Dedifferentiated amniotic fluid mesenchymal stem cell (primary cell): Measurements from ENCODE around the gene TPSG1.
"Not testable (repeated sequence)": the region's sequence is repeated elsewhere in the genome, so short reads cannot be mapped to it uniquely, and the experiment has no call there.

Experiments
- DNase-seq: peaks from one replicate; pipeline ENCODE4 v3.0.0-alpha.2; 2016; ENCODE audit errors: extremely low spot score

The TPSG1 gene

DNA sequence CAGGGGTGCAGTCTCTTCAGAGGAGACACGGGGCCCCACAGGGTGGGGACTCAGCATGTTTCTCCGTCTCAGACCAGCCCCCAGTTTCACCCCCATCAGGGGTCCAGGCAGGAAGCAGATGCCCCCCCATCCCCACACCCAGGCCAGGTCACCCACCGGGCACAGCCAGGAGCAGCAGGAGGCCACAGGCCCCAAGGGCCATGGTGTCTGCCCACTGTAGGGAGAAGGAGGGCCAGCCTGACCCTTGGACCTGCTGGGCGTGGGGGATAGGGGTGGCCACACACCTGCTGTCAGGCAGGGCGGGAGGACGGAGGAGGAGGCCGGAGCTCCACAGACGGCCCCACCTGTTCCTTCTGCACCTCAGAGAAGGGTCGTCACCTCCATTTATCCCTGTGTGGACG lies at the start of gene TPSG1:
TSS of gene TPSG1 (minus strand) at position 218 of the 401 bp plus-strand sequence. CDS start at position 202, 16 bp downstream.
- no peak for DNase-seq

DNA sequence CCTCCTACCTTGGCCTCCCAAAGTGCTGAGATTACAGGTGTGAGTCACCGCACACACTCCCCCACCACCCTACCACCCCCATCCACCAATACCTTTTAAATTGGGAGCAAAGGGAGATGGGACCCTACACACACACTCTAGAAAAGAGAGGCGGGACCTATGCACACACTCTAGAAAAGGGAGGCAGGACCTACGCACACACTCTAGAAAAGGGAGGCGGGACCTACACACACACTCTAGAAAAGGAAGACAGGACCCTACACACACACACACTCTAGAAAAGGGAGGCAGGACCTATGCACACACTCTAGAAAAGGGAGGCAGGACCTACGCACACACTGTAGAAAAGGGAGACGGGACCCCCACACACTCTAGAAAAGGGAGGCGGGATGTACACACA lies 49.7 kb upstream of the TPSG1 start:
- DNase-seq, result no peak

DNA sequence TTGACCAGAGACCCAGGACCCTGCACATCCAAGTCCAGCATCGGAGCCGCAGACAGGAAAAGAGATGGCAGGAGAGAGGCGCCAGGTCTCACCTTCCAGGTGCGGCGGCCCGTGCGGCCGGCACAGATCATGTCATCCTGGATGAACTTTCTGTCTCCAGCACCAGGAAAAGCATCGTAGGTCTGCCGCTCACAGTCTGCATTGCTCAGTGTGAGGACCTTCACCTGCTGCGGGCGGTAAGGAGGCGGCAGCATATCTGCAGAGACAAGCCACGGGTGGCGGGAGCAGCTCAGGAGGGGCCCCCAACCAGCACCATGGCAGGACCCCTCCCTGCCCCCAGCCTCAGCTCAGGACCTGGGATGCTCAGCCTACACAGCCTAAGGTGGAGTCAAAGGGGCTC lies 48.7 kb upstream of the TPSG1 start:
- no peak for DNase-seq

DNA sequence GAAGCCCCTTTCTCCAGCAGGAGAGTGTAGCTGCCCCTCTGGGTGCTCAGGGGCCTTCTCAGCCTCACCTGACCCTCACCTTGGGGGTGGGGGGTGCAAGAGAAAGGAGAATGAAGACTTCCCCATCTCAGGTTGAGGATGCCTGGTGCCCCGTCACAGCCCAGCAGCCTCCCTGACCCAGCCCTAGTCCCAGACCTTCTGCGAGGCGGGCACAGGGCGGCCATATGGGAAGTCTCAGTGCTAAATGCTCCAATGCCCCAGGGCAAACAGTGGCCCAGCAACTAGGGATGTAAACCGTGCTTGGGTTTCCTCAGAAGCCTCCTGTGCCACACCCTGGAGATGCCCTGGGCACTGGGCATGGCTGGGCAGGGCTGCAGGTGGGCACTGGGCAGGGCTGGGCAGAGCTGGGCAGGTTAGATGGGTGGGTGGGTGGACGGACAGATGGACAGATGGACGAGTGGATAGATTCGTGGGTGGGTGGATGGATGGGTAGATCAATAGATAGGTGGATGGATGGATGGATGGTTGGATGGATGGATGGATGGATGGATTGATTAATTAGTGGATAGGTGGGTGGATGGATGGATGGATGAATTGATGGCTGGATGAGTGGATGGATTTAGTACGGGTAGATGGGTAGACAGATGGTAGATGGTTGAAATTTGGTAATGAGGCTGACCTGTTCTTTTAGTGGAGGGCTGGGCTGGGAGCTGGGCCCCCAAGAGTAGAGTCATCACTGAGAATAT lies 47.6 kb upstream of the TPSG1 start:
- DNase-seq, result no peak

DNA sequence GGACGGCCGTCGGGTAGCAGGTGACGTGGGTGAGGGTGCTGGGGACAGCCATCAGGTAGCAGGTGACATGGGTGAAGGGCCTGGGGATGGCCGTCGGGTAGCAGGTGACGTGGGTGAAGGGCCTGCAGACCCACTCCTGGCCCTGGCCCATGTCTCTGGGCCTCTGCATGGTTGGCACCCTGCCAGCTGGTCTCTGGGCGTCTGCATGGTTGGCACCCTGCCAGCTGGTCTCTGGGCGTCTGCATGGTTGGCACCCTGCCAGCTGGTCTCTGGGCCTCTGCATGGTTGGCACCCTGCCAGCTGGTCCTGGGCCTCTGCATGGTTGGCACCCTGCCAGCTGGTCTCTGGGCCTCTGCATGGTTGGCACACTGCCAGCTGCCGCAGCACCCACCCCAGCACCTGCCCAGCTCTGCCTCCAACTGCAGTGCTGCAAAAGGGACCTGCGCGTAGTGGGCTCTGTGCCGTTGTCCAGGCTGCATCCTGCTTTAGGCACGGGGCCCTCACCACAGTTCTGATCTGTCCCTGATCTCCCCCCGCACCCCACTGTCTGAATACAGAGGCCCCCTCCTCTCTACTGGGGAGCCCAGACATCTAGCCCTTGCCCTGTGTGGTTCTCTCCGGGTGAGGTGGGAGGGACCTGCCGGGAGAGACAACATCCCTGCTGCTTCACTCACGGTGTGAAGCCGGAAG lies 46.8 kb upstream of the TPSG1 start:
- DNase-seq, result not testable (repeated sequence)

DNA sequence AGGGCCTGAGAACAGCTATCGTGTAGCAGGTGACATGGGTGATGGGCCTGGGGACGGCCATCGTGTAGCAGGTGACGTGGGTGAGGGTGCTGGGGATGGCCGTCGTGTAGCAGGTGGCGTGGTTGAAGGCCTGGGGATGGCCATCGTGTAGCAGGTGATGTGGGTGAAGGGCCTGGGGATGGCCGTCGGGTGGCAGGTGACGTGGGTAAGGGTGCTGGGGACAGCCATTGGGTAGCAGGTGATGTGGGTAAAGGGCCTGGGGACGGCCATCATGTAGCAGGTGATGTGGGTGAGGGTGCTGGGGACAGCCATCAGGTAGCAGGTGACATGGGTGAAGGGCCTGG lies 46.3 kb upstream of the TPSG1 start:
- DNase-seq, result no peak

DNA sequence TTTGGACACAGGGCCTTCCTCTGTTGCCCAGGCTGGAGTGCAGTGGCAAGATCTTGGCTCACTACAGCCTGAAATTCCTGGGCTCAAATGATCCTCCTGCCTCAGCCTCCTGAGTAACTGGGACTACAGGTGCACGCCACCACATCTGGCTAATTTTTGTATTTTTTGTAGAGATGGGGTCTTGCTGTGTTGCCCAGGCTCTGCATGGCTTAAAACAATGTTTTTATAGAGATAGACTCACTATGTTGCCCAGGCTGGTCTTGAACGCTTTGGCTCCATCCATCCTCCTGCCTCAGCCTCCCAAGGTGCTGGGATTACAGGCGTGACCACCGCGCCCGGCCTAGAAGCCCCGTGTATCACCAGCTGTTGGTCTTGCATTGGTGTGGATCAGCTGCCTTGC lies 44.4 kb upstream of the TPSG1 start:
- not testable (repeated sequence) for DNase-seq

DNA sequence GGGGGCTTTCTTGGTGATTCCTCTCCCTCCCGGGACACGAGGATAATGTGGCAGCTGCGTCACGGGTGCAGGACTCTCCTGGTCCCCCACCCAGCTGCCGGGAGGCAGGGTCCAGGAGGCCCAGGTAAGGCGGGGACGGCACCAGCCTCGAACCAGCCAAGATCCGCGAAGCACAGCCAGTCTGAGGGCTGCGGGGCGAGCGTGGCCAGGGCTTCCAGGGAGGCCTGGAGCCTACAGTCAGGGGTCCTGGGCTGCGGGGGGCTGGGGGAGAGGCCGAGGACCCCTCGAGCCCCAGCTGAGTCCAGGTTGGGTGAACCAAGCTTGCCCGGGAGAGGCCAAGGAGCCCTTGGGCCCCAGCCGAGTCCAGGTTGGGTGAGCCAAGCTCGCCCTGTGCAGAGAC lies 40.8 kb upstream of the TPSG1 start:
- DNase-seq, result no peak

DNA sequence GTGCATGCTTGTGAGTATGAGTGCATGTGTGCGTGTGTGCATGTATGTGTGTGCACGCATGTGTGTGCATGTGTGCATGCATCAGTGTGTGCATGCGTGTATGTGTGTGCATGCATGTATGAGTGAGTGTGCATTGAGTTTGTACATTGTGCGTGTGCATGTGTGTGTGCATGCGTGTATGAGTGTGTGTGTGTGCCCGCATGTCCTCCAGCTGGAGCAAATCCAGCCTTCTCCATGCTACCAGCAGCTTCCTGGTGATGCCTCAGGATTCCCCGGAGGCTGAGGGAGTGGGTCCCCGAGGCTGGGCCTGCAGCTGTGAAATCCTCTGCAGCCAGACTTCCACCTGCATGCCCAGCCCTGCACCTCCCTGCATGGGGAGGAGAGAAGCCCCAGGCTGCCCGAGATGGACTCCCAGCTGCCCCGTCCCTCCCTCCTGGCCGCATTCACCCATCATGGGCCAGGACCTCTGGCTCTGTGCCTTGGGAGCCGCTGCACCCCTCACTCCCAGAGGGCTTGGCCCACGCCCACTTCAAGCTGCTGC lies 40.1 kb upstream of the TPSG1 start:
- no peak for DNase-seq

DNA sequence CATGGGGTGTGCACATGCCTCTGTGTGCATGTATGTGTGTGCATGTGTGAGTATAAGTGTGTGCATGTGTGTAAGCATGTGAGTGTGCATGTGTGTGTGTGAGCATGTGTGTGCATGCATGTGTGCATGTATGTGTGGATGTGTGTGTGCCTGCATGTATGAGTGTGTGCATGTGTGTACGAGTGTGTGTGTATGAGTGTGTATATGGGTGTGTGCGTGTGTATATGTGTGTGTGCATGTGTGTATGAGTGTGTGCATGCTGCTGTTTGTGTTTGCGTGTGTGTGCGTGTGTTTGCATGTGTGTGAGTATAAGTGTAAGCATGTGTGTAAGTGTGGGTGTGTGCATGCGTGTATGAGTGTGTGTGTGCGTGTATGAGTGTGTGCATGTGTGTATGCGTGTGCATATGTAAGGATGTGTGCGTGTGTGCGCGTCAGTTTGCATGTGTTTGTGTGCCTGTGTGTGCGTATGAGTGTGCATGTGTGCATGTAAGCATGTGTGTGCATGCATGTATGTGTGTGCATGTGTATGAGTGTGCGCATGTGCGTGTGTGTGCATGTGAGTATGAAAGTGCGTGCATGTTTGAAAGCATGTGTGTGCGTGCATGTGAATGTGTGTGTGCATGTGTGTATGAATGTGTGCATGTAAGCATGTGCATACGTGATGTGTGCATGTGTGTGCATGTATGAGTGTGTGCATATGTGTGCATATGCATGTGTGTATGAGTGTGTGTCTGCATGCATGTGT lies 39.4 kb upstream of the TPSG1 start:
- DNase-seq, result no peak

DNA sequence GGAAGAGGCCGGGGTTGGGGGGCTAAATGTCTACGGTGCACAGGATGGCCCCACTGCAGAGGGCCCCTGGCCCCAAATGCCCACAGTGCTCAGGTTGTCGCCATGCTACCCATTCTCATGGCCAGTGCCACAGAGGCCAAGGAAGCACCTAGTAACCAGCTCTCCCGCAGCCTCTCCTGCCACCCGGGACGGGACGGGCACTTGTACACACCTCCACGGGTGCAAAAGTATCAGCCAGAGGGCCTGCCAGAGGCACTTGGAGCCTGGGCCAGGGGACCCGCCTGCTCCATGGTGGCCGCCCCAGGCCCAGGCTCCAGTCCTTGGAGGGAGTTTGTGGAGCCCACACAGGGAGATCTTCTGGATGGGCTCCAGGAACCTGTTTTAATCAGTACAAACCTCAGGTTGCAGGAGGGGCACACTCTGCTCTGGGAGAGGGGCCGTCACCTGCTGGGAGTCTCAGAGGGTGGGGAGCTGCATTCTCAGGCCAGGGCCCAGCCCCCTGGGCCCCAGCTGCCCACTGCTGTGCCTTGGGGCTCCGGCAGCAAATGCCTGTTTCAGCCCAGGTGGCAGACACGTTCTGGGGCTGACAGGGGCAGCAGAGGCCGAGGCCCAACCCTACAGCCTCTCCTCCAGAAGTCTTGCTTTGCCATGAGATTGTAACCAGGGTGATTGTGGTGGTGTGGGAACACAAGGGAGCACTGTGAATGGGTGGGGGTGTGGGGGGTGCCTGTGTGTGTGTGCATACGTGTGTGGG lies 38.7 kb upstream of the TPSG1 start:
- no peak for DNase-seq

DNA sequence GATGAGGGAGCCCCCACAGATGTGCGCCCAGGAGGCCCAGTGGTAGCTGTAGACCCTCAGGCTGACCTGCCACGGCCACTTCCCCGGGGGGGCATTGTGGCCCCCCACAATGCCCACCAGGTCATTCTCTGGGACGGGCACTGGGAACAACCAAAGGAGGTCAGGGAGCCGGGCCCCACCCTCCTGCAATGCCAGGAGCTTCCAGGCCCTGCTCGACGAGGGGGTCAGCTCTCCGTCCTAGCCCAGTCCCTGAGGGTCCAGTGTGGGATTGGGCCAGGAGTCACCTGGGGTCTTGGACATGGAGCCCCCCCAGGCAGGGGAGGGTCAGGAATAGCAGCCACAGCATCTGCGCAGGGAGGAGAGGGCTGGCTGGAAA lies 37.8 kb upstream of the TPSG1 start:
- DNase-seq, result no peak

DNA sequence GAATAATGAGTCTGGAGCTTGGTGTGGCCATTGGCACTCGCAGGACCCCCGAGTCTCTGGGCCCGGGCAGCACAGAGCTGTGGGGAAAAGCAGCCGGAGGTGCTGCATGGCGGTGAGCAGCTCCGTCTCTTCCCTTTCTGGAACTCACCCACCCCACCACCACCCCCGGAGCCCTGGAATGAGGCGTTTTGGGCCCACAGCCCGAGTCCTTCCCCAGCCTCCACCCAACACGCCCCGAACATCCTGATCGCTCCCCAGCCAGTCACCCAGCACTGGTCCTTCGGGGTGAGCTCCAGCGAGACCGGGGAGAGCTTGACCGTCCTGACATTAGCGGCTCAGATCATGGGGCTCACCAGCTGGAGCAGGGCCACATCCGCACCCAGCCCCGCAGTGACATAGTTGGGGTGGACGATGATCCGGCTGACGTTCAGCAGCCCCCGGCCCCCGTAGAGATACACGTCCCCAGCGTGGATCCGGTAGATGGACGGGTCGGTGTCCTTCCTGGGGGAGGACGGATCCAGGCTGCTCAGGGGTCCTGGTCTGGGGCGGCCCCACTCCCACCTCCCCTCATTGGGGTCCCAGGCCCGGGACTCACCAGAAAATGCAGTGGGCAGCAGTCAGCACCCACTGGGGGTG lies 37.3 kb upstream of the TPSG1 start:
- DNase-seq, result no peak

DNA sequence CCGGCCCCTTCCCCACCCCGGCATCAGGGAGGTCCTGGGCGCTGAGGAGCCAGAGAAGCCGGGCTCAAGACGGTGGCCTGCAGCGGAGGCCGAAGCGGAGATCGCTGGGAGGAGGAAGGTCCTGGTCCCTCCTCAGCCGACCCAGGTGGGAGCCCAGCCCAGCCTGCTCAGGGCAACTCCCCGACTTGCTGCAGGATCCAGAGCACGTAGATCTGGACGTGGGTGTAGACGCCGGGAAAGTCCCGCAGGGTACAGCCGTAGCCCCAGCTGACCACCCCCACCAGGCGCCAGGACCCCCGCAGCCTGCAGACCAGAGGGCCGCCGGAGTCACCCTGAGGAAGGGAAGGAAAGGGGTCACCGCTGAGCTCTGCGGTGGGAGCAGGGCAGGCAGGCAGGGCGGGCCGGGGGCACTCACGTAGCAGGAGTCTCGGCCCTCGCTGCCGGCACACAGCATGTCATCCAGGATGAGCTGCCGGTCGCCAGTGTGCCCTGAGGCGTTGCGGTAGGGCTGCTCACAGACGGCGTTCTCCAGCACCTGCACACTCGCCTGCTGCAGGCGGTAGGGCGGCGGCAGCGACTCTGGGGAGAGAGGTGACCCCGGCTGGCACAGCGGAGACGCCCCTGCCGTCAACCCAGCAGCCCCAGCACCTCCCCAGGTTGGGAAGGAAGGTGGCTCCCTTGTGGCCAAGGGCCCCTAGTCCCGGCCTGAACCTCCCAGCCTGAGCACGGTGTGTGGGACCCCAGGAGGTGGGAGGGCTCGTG lies 36.2 kb upstream of the TPSG1 start:
- DNase-seq, result no peak

DNA sequence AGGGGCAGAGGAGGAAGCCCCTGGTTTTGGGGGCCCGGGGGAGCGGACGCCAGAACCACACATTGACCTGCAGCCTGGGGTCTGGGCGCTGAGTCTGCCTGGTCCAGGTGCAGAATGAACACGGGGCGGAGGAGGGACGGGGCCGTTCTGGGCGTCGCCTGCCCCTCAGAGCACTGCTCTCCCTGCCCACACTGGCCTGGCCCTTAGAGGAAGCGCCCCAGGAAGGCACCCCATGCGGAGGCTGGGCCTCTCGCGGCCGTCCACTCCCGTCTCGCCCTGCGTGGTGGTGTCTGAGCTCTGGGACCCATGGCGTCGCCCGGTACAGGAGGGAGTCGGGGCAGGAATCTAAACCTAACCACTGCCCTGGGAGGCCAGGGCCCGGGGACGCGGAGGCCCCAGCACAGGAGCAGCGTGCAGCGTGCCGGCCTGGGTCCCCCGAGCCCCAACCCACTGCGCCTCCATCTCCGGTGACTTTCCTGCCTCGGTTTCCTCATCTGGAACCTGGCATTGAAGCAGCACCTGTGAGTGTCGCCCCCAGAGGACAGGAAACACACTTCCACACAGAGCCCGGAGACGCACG lies 35.1 kb upstream of the TPSG1 start:
- DNase-seq, result no peak

DNA sequence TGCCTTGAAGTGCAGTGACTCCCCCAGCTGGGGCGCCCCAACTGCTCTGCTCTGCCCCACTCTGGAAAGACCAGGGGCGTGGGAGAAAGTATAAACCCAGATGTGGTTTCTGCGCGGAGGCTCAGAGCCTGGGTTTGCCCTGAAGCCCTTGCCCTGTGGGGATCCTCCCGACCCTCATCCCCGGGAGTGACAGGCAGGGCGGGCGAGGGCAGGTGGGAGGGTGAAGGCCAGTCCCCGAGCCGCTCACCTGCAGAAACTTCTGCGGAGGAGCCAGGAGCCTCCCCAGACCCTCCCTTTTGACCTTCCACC lies 34.6 kb upstream of the TPSG1 start:
- DNase-seq, result no peak

DNA sequence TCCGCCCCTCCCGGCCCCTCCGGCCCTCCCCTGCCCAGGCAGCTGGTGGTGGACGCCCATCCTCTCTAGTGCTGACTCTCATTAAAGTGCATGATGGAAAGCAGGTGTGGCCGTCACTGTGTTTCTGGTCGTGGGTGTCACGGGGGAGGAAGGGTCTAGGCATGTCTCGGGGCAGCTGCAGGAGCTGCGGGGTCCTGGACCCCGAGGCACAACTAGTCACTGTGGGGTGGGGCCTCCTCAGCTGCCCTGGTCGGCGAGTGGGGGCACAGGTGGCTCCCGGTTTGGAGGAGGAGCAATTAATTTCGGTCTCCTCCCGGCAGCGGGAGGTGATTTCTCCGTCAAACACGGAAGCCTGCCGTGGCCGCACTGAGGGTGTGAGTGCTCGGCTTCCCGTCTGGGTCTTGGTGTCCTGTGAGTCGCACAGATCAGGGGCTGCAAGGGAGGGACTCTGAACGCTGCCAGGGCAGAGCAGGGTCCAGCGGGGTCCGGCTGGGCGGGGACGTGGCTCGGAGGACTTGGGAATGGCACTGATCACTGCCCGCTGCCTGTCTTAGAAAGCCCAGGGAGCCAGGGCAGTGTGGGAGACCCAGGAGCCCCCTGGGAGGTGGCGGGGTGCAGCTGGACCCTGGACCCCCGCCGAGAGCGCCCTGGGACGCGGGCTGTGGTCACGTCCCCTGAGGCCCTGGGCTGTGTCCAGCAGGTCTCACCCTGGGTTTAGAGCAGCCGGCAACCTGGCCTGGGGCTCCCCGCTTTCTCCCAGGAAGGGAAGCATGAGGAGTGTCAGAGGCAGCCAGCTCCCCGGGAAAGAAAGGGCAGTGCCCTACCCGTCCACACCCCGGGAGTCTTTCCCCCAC lies 34.1 kb upstream of the TPSG1 start:
- no peak for DNase-seq

DNA sequence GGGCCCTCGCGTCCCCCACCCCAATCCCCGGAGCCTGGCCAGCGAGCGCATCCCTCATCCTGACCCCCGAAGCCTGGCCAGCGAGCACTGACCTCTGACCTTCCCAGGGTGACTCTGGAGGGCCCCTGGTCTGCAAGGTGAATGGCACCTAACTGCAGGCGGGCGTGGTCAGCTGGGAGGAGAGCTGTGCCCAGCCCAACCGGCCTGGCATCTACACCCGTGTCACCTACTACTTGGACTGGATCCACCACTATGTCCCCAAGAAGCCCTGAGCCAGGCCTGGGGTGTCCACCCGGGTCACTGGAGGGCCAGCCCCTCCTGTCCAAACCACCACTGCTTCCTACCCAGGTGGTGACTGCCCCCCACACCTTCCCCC lies 33.1 kb upstream of the TPSG1 start:
- no peak for DNase-seq

DNA sequence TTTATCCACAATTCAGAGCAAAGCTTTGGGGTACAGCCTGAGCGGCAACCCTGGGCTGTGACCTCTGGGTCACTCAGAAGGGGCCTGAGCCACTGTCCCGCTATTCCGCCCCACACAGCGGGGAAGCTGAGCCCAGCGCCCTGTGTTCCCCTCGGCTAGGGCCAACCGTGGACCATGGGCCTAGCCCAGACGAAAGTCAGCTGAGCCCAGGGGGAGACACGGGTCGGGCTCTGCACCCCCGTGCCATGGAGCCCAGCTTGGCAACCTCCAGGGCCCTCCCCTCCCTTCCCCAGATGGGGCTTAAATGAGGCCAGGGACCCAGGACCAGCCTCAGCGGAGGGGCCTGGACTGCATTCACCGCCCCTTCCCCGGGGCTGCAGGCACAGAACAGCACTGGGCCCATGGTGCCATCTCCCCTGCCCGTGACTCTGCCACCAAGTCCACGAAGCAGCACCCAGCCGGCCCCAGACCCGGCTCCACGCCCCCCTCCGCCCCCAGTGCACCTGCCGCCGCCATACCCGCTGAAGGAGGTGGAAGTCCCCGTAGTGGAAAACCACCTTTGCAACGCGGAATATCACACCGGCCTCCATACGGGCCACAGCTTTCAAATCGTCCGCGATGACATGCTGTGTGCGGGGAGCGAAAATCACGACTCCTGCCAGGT lies 32.6 kb upstream of the TPSG1 start:
- DNase-seq, result no peak
